ENCODE results near the gene ZRSR2.

ZRSR2 gene

DNA sequence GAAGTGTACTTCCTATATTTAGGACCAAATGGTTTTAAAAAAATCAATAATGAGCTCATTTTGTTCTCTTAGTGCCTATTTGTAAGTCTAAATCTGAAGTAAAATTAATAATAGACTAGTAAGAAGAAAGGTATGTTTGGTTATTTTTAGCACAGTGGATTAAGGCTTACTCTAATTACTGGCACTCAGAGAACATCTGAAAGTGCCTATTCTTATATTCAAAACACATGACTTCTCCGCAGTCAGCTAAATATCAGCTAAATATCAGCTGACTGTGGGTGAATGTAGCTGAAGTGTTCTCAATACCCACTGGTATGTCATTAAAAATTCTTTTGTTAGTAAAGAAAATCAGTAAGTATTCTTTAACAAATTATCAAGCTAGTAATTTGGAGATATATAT lies 58.3 kb downstream of the ZRSR2 start:
- no peak overlapping the region for H3K4me3 ChIP-seq (ENCODE audit: control insufficient read depth, low read depth, low read length)
- TF ChIP-seq, protein P1, sequence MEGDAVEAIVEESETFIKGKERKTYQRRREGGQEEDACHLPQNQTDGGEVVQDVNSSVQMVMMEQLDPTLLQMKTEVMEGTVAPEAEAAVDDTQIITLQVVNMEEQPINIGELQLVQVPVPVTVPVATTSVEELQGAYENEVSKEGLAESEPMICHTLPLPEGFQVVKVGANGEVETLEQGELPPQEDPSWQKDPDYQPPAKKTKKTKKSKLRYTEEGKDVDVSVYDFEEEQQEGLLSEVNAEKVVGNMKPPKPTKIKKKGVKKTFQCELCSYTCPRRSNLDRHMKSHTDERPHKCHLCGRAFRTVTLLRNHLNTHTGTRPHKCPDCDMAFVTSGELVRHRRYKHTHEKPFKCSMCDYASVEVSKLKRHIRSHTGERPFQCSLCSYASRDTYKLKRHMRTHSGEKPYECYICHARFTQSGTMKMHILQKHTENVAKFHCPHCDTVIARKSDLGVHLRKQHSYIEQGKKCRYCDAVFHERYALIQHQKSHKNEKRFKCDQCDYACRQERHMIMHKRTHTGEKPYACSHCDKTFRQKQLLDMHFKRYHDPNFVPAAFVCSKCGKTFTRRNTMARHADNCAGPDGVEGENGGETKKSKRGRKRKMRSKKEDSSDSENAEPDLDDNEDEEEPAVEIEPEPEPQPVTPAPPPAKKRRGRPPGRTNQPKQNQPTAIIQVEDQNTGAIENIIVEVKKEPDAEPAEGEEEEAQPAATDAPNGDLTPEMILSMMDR (IDR thresholded peaks at IDR 0.05; ENCODE audit: control insufficient read depth, insufficient read depth, low read depth, low read length, missing control alignments): no peak
- DNase-seq (ENCODE audit: low read depth): no peak

DNA sequence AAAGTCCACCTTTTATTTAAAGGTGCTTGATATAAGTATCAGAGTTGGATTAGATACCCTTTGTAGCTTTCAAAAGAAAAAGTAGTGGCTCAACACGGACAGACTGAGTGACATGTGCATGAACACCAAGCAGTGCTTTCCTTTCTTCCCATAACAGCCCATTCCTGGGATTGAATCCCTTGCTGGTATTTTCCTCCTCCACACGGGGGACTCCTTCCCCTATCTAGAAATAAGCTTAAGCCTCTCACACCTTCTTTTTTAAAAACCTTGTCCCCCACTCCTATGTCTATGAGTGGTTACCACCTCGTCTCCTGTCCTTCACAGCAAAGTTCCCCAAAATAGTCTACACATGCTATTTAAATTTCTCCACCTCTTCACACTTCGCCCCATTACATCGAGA lies 59.3 kb downstream of the ZRSR2 start:
- DNase-seq (ENCODE audit: low read depth): no peak
- no peak overlapping the region for H3K4me3 ChIP-seq (ENCODE audit: control insufficient read depth, low read depth, low read length)
- TF ChIP-seq, protein P1 (IDR thresholded peaks at IDR 0.05; ENCODE audit: control insufficient read depth, insufficient read depth, low read depth, low read length, missing control alignments): peak; percentile 28

DNA sequence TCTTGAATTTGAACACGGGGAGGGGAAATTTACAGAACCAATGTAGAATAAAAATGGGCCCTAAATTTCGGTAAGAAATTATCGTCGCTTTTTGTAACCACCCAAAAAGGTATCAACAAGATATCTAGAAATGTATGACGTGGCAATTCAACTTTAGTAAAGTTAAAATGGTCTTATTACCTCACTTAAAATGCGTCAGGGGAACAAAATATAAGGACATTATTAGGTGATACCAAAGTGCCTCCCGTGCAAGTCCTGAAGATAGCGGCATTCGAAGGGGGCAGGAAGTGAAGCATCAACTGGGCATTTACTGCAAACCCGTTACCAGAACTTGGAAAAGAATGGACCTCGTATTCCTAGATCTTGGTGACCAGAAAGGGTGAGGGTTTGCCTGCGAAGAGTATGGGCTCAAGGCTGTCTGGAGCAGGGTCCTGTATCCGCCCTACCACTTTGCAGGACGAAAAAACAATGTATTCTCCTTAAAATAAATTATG lies 63.3 kb downstream of the ZRSR2 start:
- DNase-seq (ENCODE audit: low read depth): no peak

DNA sequence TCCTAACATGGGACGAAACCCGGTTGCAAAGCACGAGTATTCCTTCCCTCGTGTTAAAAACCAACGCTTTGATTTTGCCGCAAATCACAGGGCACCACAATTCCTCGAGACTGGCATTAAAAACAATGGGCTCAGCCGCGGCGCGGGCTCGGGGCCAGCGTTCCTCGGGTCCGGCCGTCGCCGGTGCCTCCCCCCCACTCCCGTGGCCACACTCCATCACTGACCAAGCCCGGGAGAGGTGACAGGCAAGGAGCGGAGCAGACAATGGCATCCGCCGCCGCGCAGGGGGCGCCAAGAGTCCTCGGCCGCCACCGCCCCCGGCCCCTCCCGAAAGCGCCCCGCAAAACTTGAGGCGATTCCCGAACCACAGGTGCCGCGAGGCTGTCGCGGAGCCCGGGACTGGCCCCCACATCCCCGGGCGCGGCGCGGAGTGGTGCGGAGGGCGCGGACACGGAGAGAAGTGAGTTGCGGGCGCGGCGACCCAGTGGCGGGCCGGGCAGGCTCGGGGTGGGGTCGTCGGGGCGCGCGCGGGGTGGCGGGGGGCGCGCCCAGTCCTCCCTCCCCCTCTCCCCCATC lies 63.9 kb downstream of the ZRSR2 start:
- peak overlapping the region; percentile 72 for H3K4me3 ChIP-seq (ENCODE audit: control insufficient read depth, low read depth, low read length)
- TF ChIP-seq, protein P1 (IDR thresholded peaks at IDR 0.05; ENCODE audit: control insufficient read depth, insufficient read depth, low read depth, low read length, missing control alignments): no peak
- DNase-seq (ENCODE audit: low read depth): no peak

More for the DNA sequence above, 63.3 kb downstream of the ZRSR2 start:
- TF ChIP-seq, protein P1 (IDR thresholded peaks at IDR 0.05; ENCODE audit: control insufficient read depth, insufficient read depth, low read depth, low read length, missing control alignments): no peak
- peak overlapping the region; percentile 72 for H3K4me3 ChIP-seq (ENCODE audit: control insufficient read depth, low read depth, low read length)

DNA sequence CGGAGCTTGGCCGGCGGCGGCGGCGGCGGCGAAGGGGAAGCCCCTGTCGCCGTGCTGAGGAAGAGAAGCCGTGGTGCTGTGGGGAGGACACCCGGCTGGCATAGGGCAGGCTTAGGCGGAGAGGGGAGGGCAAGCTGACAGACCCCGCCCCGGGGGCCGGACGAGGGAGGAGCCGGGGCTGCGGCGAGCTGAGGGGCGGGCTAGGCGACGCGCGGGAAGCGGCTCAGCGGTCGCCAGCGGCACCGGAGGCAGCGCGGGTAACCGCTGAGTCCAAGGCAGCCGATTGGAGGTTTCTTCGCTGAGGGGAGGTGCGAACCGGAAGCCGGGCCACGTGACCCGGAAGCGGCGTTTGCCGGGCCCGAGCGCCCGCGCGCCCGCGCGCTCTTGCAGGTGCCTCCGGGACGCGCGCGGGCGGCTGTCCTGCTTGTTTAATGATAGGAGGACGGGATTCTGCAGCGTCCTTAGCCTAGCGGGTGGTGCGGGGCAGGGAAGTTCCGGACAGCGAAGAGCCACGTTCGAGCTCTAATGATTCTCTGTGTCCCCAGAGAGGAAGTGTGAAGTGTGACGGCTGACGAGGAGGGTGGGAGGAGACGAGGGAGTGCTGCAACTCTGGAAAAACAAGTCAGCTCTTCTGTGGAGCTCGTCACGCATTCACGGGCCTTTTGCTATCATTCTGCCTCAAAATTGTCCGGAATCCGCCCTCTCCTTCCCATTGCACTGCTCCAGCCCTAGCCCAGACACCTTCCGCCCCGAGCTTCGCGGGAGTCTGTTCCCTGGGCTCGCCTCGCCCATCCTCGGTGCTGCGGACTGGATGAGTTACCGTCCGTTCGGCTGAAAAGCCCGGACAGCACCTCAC lies 64.7 kb downstream of the ZRSR2 start, which contains the start of gene AP1S2:
Gene AP1S2, minus strand, starts transcription at position 102 of the 856 bp plus-strand sequence. CDS start 2,289 bp downstream, outside the sequence.
- DNase-seq (ENCODE audit: low read depth): peak; percentile 77
- peak within 1 kb of the TSS; percentile 72 for H3K4me3 ChIP-seq (ENCODE audit: control insufficient read depth, low read depth, low read length)
- TF ChIP-seq, protein P1 (IDR thresholded peaks at IDR 0.05; ENCODE audit: control insufficient read depth, insufficient read depth, low read depth, low read length, missing control alignments): no peak

DNA sequence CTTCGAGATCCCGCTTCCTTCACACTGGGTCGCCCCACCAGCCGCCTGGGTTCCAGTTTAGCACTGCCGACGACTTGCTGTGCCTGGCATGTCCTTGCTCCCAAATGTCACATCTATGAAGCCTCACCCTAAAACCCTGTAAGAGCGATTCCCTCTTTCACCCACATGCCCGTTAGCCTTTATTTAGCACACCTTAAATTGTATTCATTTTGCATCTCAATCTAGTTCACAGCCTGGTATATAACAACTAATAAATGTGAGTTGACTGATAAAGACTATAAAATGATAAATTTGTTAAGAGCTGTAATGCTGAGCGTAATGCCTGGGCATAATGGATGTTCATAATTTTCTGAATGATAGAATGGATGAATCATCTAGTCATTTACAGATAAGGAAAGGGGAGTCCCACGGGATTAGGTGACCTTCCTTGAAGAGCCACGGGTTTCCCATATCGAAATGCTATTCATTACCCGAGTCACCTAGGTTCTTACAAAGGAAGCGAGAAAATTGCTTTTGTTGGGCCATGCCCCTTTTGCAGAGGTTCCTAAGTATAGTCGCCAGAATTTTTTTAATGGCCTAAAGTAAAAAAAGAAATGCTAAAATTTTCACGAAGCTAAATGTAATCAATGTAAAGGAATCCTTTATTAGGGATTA lies 65.4 kb downstream of the ZRSR2 start:
- H3K4me3 ChIP-seq (ENCODE audit: control insufficient read depth, low read depth, low read length): peak overlapping the region; percentile 57
- TF ChIP-seq, protein P1 (IDR thresholded peaks at IDR 0.05; ENCODE audit: control insufficient read depth, insufficient read depth, low read depth, low read length, missing control alignments): no peak
- no peak for DNase-seq (ENCODE audit: low read depth)
